ENCODE results near the gene CACFD1. TPM values are rescaled to one million over a fixed set of nuclear protein-coding genes. Genes with fewer than 3 reads are reported as not detected.

Gene CACFD1
- total and polyA plus RNA-seq, 2 donors (not counting 1 experiment from before 2014, with no cell fraction given), result 27.4 to 31.1 TPM

- peaks cover 8% of the 10 kb centered on the region for H3K27me3 Mint-ChIP-seq
- ChIA-PET CTCF (no interaction called here), POLR2A (no interaction called here)
- H3K9ac ChIP-seq (ENCODE audit: low read length), result no peak overlapping the region
- DNase-seq (no peak), ATAC-seq (ENCODE audit: low read depth) (no peak)
- no peaks in the 10 kb centered on the region for H3K4me1 ChIP-seq (ENCODE audit: control insufficient read depth in 2 of 2, insufficient read depth in 2 of 2, low read length in 2 of 2)
- no peak overlapping the region for H3K4me2 ChIP-seq (replicated peaks; ENCODE audit: low read depth, low read length, poor library complexity, severe bottlenecking)
- H4K20me1 ChIP-seq (ENCODE audit: control insufficient read depth, insufficient read depth, low read length, poor library complexity, severe bottlenecking), result no peaks in the 10 kb centered on the region
- H3K9me3 Mint-ChIP-seq (ENCODE audit: insufficient read depth), result no peaks in the 10 kb centered on the region
- H3K27ac ChIP-seq (ENCODE audit: low read length in 2 of 2), result no peak overlapping the region
- H3K27ac Mint-ChIP-seq, result no peak overlapping the region
- TF ChIP-seq CTCF (IDR thresholded peaks at IDR 0.05), result no peak
- no peak for TF ChIP-seq EZH2 (IDR thresholded peaks at IDR 0.05; ENCODE audit: borderline replicate concordance, insufficient read depth, low read depth, low read length, poor library complexity, severe bottlenecking)
- H3K36me3 ChIP-seq (replicated peaks in 1 of 2; ENCODE audit: control extremely low read depth in 1 of 2, control insufficient read depth in 1 of 2, extremely low read depth in 1 of 2, insufficient read depth in 2 of 2, low read length in 1 of 2), result no peaks in the 10 kb centered on the region
- no peak overlapping the region for H3K4me3 Mint-ChIP-seq
- H3K27me3 ChIP-seq (replicated peaks in 1 of 4; ENCODE audit: control extremely low read depth in 1 of 4, control insufficient read depth in 3 of 4, insufficient read depth in 4 of 4, low read length in 3 of 4), result peaks cover 0 to 4% (median 0%) of the 10 kb centered on the region in 4 experiments
- H3K4me3 ChIP-seq (ENCODE audit: control extremely low read depth in 1 of 5, extremely low read depth in 1 of 5, insufficient read depth in 1 of 5, low read depth in 2 of 5, low read length in 4 of 5), result no peak overlapping the region
- H2AFZ ChIP-seq (ENCODE audit: insufficient read depth, low read depth, low read length, poor library complexity, severe bottlenecking), result no peak overlapping the region
- no peaks in the 10 kb centered on the region for H3K79me2 ChIP-seq (ENCODE audit: control insufficient read depth, insufficient read depth, low read length)
- intact Hi-C loops (cut with micrococcal nuclease), result no loop called here
- H3K4me1 Mint-ChIP-seq, result no peaks in the 10 kb centered on the region
- WGBS (ENCODE audit: insufficient coverage), result 96% methylated on average over 17 of the region's 17 CpGs
- H3K9me3 ChIP-seq (ENCODE audit: control extremely low read depth in 1 of 3, control insufficient read depth in 2 of 3, insufficient read depth in 1 of 3, low read length in 2 of 3), result peaks cover 0 to 5% (median 0%) of the 10 kb centered on the region in 3 donors
These were observed 56.0 kb downstream of the CACFD1 start for GRCh38 chr9:133515615-133516255.

GRCh38 chr9:133516256-133516960 is 56.6 kb downstream of the CACFD1 start:
- Histone ChIP-seq H3K27ac (ENCODE audit: low read length in 2 of 2) (no peak overlapping the region), H3K4me2 (replicated peaks; ENCODE audit: low read depth, low read length, poor library complexity, severe bottlenecking) (no peak overlapping the region), H3K9me3 (ENCODE audit: control extremely low read depth in 1 of 3, control insufficient read depth in 2 of 3, insufficient read depth in 1 of 3, low read length in 2 of 3) (peaks cover 0 to 5% (median 0%) of the 10 kb centered on the region in 3 donors), H3K27me3 (replicated peaks in 1 of 4; ENCODE audit: control extremely low read depth in 1 of 4, control insufficient read depth in 3 of 4, insufficient read depth in 4 of 4, low read length in 3 of 4) (peaks cover 0 to 4% (median 0%) of the 10 kb centered on the region in 4 experiments), H3K79me2 (ENCODE audit: control insufficient read depth, insufficient read depth, low read length) (no peaks in the 10 kb centered on the region), H3K36me3 (replicated peaks in 1 of 2; ENCODE audit: control extremely low read depth in 1 of 2, control insufficient read depth in 1 of 2, extremely low read depth in 1 of 2, insufficient read depth in 2 of 2, low read length in 1 of 2) (no peaks in the 10 kb centered on the region), H4K20me1 (ENCODE audit: control insufficient read depth, insufficient read depth, low read length, poor library complexity, severe bottlenecking) (no peaks in the 10 kb centered on the region), H2AFZ (ENCODE audit: insufficient read depth, low read depth, low read length, poor library complexity, severe bottlenecking) (no peak overlapping the region), H3K4me1 (ENCODE audit: control insufficient read depth in 2 of 2, insufficient read depth in 2 of 2, low read length in 2 of 2) (no peaks in the 10 kb centered on the region), H3K9ac (ENCODE audit: low read length) (no peak overlapping the region), H3K4me3 (ENCODE audit: control extremely low read depth in 1 of 5, extremely low read depth in 1 of 5, insufficient read depth in 1 of 5, low read depth in 2 of 5, low read length in 4 of 5) (no peak overlapping the region)
- WGBS (ENCODE audit: insufficient coverage), result 78% methylated on average over 10 of the region's 11 CpGs
- no peak overlapping the region for H3K27ac Mint-ChIP-seq
- ATAC-seq (ENCODE audit: low read depth) (no peak), DNase-seq (no peak)
- CTCF ChIA-PET, result no interaction called here
- H3K27me3 Mint-ChIP-seq, result peaks cover 8% of the 10 kb centered on the region
- no peaks in the 10 kb centered on the region for H3K4me1 Mint-ChIP-seq
- no peaks in the 10 kb centered on the region for H3K9me3 Mint-ChIP-seq (ENCODE audit: insufficient read depth)
- POLR2A ChIA-PET, result no interaction called here
- intact Hi-C loops (cut with micrococcal nuclease), result no loop called here
- H3K4me3 Mint-ChIP-seq, result no peak overlapping the region
- TF ChIP-seq EZH2 (IDR thresholded peaks at IDR 0.05; ENCODE audit: borderline replicate concordance, insufficient read depth, low read depth, low read length, poor library complexity, severe bottlenecking), result no peak
- TF ChIP-seq CTCF (IDR thresholded peaks at IDR 0.05), result no peak
